HG03064 (cell line): ENCODE measurements around the gene PXT1.

Experiments
- ATAC-seq: cut with Tn5 transposase; IDR thresholded peaks from one replicate; pipeline ENCODE4 v1.9.1; 2021; ENCODE audit warnings: low read depth; ENCODE audit not compliant: unreplicated experiment

The PXT1 gene

DNA sequence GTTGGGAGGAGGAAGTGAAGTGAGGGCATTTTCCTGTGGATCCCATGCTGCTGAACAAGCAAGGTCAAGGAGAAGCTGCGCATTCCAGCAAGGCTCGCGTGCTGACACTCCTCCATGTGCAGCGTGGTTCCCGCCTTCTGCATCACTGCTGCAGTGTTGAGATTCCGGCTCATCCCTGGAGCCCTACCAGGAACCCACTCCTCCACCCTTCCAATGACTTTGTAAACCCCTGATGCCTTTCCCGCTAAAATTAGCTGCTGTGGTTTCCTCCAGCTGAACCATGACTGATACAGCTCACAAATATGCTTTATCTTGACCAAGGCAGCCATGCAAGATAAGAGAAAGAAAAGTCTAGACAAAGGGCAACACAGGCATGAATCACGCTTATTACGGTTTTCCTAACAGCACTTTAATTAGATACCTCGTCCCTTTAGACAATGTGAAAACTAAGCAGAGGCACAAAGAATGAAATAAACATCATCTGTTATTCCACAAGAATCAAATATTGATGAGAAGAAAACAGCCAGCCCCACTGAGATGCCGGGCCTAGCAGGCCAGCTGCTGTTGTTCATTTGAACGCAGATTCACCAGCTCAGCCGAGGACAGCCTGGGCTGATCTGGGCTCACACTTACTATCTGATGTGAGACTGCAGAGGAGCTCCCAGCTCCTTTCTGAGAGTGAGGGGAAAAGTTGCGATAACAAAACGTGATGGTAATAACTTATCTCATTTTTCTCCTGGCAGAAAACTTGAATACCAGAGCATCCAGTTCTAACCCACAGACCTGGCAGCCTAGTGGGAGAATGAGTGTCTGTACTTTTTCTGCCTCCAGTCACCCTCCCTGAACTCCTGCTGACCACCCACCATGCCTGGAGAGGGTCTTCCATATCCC lies 91.7 kb downstream of the PXT1 start:
- ATAC-seq, result no peak

DNA sequence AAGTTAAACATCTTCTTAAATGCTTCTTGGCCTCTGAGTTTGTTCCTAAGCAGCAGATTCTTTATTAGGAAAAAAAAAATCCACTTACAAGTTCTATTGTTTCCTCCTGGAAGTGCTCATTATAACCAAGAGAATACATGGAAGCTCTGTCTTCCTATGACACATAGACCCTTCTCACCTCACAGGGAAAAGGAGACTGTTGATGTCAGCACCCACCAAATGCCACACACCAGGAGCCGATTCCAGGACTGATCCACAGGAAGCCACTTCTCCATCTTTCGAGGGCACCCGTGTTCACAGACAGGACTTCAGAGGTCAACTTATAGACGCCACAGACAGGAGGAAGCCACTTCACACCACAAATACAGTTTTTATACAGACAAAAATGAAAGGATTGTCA lies 92.6 kb downstream of the PXT1 start:
- ATAC-seq, result no peak

DNA sequence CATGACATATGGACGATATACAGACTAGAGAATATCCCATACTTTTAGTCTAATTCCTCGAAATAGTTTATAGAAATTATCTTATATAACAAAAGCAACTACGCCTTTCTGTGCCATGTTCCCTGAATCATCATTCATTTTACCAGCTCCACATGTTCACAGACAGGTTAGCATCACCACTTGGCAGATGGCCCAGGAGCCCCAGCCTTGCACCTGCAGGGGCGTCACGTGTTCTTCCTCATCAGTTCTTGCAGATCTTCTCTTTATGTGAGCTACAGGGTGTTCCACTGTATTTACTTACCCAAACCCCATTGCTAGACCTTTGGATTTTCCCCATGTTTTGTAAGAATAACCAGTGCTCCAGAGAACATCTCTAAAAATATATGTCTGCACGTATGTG lies 93.4 kb downstream of the PXT1 start:
- ATAC-seq, result no peak

DNA sequence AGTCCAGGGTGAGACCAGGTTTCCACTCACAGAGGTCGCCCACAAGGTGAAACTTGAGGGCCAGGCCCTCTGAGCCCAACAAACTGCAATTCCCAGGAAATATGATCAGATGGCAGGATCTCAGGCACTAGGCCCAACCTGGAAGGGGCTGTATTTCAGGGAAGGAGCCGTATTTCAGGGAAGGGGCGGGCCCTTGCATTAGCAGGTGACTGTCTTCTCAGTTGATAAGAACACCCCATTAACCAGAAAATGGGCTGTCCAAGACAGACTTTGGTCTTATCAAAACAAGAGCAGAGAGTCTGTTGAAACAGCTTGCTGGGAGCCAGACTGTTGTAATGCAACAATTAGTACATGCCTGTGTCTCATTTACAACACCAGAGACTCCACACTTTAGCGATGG lies 95.0 kb downstream of the PXT1 start:
- no peak for ATAC-seq

DNA sequence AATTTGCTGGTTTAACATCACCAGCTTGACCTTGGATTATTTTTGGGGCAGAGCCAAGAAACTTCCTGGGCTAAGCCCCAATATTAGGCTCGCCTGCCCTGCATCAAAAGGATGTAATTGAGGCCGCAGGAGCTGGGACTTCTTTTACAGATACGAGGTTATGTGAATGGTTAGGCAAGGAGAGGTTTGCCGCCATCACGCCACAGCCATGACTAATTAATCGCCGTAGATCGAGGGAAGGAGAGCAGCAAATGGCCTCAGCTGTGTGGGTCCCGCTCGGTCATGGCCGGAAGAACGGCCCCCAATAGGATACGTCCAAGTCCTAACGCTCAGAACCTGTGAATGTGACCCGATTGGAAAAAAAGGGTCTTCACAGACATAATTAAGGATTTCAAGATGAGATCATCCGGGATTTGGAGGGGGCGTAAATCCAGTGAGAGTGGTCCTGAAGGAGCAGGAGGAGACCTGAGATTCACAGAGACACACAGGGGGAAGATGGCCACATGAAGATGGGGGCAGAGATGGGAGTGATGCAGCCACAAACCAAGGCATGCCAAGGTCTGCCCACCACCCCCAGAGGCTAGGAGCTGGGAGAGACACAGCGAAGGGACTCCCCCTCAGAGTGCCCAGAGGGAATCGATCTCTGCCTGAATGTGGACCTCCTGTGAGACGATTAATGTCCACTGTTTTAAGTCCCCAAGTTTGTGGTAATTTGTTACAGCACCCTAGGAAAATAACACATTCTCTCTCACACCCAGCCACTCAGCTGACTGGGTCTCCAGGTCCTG lies 96.0 kb downstream of the PXT1 start:
- ATAC-seq, result no peak

DNA sequence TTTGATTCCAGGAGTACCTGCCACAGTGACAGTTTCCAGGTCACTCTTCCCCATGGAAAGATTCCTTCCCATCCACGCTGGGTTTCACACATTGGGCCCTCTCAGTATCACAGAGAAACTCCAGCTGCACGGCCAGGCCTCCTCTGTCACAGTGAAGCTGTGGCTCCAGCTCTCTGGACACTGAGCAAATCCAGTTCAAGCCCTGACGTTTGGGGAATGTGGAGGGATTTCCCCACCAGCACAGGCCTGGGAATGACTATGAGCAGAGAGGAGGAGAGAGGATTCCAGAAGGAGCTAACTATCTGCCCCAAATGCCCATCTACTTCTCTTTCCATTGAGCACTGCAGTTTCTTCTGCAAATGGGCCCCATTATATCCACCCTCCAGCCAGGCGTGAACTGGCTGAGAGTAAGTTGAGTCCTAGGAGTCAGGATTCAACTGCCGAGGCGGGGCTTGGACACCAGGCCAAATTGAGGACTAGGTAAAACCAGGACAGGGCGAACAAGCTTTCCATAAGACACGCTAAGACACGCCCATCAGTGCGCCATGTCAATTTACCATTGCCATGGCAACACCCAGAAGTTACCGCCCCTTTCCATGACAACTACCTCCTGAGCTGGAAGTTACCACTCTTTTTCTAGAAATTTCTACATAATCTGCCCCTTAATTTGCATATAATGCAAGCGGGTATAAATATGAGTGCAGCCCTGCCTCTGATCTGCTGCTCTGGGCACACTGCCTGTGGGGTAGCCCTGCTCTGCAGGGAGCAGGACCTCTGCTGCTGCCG lies 96.8 kb downstream of the PXT1 start:
- no peak for ATAC-seq

DNA sequence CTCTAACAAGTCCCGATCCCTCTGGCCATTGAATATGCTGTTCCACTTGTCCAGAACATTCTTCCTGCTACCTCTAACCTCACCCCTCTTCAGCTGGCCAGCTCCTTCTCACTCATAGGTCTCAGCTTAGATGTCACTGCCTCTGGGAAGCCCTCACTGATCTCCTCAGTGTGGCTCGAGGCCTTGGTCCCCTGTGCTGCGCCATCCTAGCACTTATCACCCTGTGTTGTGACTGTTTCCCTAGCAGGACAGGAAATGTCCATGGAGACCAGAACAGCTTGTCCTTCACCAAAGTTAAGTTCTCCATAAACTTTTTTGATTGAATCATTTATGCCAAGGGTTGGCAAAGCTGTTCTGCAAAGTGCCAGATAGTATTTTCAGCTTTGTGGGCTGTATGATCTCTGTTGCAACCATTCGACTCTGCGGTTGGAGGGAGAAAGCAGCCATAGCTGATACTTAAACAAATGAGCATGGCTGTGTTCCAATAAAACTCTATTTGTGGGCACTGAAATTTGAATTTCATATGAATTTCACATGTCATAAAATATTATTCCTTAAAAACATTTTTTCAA lies 99.5 kb downstream of the PXT1 start:
- ATAC-seq, result no peak

DNA sequence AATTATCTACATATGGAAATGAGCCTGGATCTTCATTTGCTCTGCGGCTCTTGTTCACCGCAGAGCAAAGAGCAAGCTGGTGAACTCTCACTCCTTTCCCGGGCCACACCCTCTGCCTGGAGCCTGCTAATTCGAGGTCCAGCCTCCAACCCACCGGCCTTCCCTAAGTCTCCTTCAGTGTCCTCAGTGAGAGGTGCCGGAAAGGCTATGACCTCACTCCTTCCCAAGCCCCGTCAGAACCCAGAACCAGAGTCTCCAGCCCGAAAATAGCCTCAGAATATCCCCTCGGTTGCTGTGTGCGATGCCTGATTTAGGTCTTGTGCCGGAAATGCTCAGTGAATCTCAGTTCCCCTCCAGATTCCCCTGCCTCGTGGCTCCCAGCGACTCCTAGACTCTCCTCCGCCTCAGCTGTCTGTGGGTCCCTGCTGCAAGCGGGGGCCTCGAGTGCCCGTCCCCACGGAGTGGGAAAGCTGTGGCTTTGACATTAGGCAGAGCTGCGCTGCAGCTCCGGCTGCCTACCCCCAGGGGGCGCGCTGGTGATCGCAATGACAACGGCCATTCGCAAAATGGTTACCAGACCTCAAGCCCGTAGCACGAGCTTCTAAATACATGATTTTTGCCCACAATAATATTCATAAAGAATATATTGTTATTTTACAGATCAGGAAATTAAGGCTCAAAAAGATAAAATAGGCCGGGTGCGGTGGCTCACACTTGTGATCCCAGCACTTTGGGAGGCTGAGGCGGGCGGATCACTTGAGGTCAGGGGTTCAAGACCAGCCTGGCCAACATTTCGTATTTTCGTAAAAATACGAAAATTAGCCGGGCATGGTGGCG lies 101.8 kb downstream of the PXT1 start:
- ATAC-seq, result no peak
